SU-DHL-6 (cell line): ENCODE measurements around the gene VKORC1L1.

ENCODE experiments used
- CTCF ChIP-seq: fragments of 200-600 bp; sonication (generic); IDR thresholded peaks from one replicate; pipeline ENCODE4 v1.5.1; 2017; ENCODE audit warnings: antibody characterized with exemption, mild to moderate bottlenecking, low read length, moderate library complexity; ENCODE audit not compliant: insufficient read depth, poor library complexity, severe bottlenecking
- EZH2phosphoT487 ChIP-seq: fragments of 200-600 bp; sonication (generic), shearing (Covaris generic); conservative IDR thresholded peaks from 2 replicates; pipeline ENCODE4 v1.6.1; 2018; ENCODE audit warnings: mild to moderate bottlenecking, antibody characterized with exemption, low read length, moderate library complexity, mixed read lengths

- TF ChIP-seq CTCF, result no peak
- no peak for TF ChIP-seq EZH2phosphoT487
Observed at GRCh38 chr7:65839846-65840245, 33.0 kb upstream of the VKORC1L1 start.
